ENCODE measurements around the gene UVSSA. TPM values are rescaled to one million over a fixed set of nuclear protein-coding genes. Genes with fewer than 3 reads are reported as not detected.

UVSSA gene
- total RNA-seq, 3 donors from 2014 or later (not counting 1 experiment from before 2014, with no cell fraction given): 48.0 to 59.4 (median 56.4) TPM

DNA sequence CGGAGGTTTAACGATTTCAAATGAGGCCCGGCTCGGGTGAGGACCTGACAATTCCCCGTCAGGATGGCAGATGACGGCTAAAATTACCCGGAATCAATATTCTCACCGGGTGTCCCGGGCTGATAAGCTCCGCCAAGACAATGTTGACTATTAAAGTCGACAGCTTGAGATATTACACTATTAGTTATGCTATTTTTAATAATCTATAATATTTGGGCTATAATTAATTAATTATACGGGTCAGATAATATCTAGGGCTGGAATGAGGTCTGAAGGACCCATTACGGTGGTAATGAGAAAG lies 68.6 kb downstream of the UVSSA start:
- WGBS (ENCODE audit: insufficient coverage): 74% methylated on average over 11 of the region's 13 CpGs
- H3K4me1 Mint-ChIP-seq: no peaks in the 10 kb centered on the region
- no peak for DNase-seq
- H3K4me3 ChIP-seq (ENCODE audit: low read length): no peak overlapping the region
- peaks cover 7 to 30% of the 10 kb centered on the region in 2 donors for H3K27me3 Mint-ChIP-seq (ENCODE audit: low read depth in 2 of 2)
- no peak overlapping the region for H3K4me3 Mint-ChIP-seq
- H3K9me3 Mint-ChIP-seq: no peaks in the 10 kb centered on the region
- peaks cover 9% of the 10 kb centered on the region for H3K27me3 ChIP-seq (ENCODE audit: control insufficient read depth, insufficient read depth, low read length)
- H3K36me3 Mint-ChIP-seq: no peaks in the 10 kb centered on the region
- TF ChIP-seq, protein P1, sequence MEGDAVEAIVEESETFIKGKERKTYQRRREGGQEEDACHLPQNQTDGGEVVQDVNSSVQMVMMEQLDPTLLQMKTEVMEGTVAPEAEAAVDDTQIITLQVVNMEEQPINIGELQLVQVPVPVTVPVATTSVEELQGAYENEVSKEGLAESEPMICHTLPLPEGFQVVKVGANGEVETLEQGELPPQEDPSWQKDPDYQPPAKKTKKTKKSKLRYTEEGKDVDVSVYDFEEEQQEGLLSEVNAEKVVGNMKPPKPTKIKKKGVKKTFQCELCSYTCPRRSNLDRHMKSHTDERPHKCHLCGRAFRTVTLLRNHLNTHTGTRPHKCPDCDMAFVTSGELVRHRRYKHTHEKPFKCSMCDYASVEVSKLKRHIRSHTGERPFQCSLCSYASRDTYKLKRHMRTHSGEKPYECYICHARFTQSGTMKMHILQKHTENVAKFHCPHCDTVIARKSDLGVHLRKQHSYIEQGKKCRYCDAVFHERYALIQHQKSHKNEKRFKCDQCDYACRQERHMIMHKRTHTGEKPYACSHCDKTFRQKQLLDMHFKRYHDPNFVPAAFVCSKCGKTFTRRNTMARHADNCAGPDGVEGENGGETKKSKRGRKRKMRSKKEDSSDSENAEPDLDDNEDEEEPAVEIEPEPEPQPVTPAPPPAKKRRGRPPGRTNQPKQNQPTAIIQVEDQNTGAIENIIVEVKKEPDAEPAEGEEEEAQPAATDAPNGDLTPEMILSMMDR (IDR thresholded peaks at IDR 0.05): no peak
- H3K27ac ChIP-seq (ENCODE audit: low read length): no peak overlapping the region
- ATAC-seq: no peak
- no peak overlapping the region for H3K27ac Mint-ChIP-seq
- no peaks in the 10 kb centered on the region for H3K36me3 ChIP-seq (ENCODE audit: control insufficient read depth, insufficient read depth, low read length)
- intact Hi-C loops (cut with micrococcal nuclease): no loop called here
- no peaks in the 10 kb centered on the region for H3K4me1 ChIP-seq (ENCODE audit: control insufficient read depth, insufficient read depth, low read length)
- no peaks in the 10 kb centered on the region for H3K9me3 ChIP-seq (ENCODE audit: control insufficient read depth, insufficient read depth, low read length)

DNA sequence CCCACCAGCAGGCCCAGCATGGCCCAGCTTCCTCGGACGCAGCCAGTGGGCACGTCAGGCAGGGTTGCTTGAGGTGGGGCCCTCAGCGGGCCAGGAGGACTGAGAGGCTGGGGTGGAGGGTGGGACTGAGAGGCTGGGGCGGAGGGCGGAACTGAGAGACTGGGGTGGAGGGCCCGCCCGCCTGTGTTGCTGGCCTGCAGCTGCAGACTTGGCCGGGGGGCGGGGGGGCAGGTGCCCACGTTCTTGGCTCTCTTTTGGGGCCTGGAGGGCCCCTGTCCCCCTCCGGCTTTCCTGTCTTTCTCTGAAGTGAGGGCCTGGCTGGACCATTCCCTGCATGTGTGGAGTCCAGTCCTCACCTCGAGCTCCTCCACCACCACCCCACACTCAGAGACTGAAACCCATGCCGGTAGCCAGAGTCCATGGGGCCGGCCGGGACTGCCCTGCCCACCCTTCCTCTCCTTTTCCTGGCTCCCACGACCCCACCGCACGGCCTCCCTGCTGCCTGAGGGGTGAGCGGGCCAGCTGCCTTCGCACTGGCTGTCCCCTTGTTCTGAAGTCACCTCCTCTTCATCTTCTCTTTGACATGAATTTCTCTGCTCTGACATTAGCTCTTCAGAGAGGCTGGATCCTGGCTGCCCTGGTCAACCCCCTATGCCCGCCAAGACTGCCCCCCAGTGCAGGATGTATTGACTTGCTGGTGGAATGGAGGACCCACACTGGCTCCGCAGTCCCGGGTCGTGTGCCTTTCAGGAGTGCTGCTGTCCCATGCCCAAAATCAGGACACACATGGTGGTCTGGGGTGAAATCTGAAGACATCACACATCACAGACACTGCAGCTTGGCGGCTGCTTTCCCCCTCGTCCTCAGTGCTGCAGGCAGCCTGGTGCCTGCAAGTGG lies 69.3 kb downstream of the UVSSA start:
- Histone ChIP-seq H3K9me3 (ENCODE audit: control insufficient read depth, insufficient read depth, low read length) (no peaks in the 10 kb centered on the region), H3K4me1 (ENCODE audit: control insufficient read depth, insufficient read depth, low read length) (no peaks in the 10 kb centered on the region), H3K4me3 (ENCODE audit: low read length) (no peak overlapping the region), H3K27ac (ENCODE audit: low read length) (no peak overlapping the region), H3K36me3 (ENCODE audit: control insufficient read depth, insufficient read depth, low read length) (no peaks in the 10 kb centered on the region), H3K27me3 (ENCODE audit: control insufficient read depth, insufficient read depth, low read length) (peaks cover 9% of the 10 kb centered on the region)
- TF ChIP-seq, protein P1 (IDR thresholded peaks at IDR 0.05): no peak
- Mint-ChIP-seq H3K4me1 (no peaks in the 10 kb centered on the region), H3K4me3 (no peak overlapping the region), H3K27ac (no peak overlapping the region), H3K36me3 (no peaks in the 10 kb centered on the region), H3K27me3 (ENCODE audit: low read depth in 2 of 2) (peaks cover 7 to 32% of the 10 kb centered on the region in 2 donors), H3K9me3 (no peaks in the 10 kb centered on the region)
- no peak for DNase-seq
- intact Hi-C loops (cut with micrococcal nuclease): no loop called here
- no peak for ATAC-seq
- WGBS (ENCODE audit: insufficient coverage): 64% methylated on average over 27 of the region's 27 CpGs

DNA sequence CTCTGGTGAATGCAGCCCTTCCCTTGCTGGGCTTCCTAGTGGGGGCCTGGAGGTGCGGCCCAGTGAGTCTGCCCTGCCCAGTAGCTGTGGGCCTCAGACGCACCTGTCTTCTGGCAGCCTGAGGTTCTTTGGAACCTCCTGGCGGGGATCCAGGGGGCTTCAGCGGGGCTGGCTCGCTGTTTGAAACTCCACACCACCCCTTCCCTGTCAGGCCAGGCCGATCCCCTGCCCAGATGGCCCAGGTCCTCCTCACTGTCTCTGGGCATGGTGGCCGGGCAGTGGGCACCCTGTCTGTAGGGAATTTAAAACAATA lies 69.9 kb downstream of the UVSSA start:
- WGBS (ENCODE audit: insufficient coverage): 78% methylated on average over 7 of the region's 7 CpGs
- Histone ChIP-seq H3K9me3 (ENCODE audit: control insufficient read depth, insufficient read depth, low read length) (no peaks in the 10 kb centered on the region), H3K27me3 (ENCODE audit: control insufficient read depth, insufficient read depth, low read length) (peaks cover 7% of the 10 kb centered on the region), H3K36me3 (ENCODE audit: control insufficient read depth, insufficient read depth, low read length) (no peaks in the 10 kb centered on the region), H3K4me1 (ENCODE audit: control insufficient read depth, insufficient read depth, low read length) (no peaks in the 10 kb centered on the region), H3K4me3 (ENCODE audit: low read length) (no peak overlapping the region), H3K27ac (ENCODE audit: low read length) (no peak overlapping the region)
- Mint-ChIP-seq H3K9me3 (no peaks in the 10 kb centered on the region), H3K27ac (no peak overlapping the region), H3K4me3 (no peak overlapping the region), H3K4me1 (no peaks in the 10 kb centered on the region), H3K36me3 (no peaks in the 10 kb centered on the region), H3K27me3 (ENCODE audit: low read depth in 2 of 2) (peaks cover 7 to 29% of the 10 kb centered on the region in 2 donors)
- no peak for DNase-seq
- ATAC-seq: no peak
- TF ChIP-seq, protein P1 (IDR thresholded peaks at IDR 0.05): no peak
- intact Hi-C loops (cut with micrococcal nuclease): no loop called here
